GM21737 (cell line): ENCODE measurements around the gene SORCS2.

ENCODE experiments used
- ATAC-seq: cut with Tn5 transposase; IDR thresholded peaks from one replicate; pipeline ENCODE4 v1.9.1; 2021; ENCODE audit warnings: mild to moderate bottlenecking, moderate library complexity; ENCODE audit not compliant: unreplicated experiment

The SORCS2 gene

GRCh38 chr4:7638489-7638888 lies 446.2 kb downstream of the SORCS2 start:
- ATAC-seq = no peak

GRCh38 chr4:7638984-7639789 lies 446.8 kb downstream of the SORCS2 start:
- no peak for ATAC-seq

- no peak for ATAC-seq
These were observed 447.8 kb downstream of the SORCS2 start for GRCh38 chr4:7640136-7640535.

GRCh38 chr4:7641712-7642111 lies 449.4 kb downstream of the SORCS2 start:
- no peak for ATAC-seq

- ATAC-seq = no peak
These were observed 450.6 kb downstream of the SORCS2 start for GRCh38 chr4:7642741-7643458.

GRCh38 chr4:7645158-7645557 lies 452.8 kb downstream of the SORCS2 start:
- no peak for ATAC-seq

- ATAC-seq = no peak
These were observed 453.6 kb downstream of the SORCS2 start for GRCh38 chr4:7645956-7646355.

- ATAC-seq = no peak
These were observed 454.2 kb downstream of the SORCS2 start for GRCh38 chr4:7646384-7647061.

- ATAC-seq = no peak
These were observed 454.8 kb downstream of the SORCS2 start for GRCh38 chr4:7647186-7647585.

- ATAC-seq = no peak
These were observed 455.5 kb downstream of the SORCS2 start for GRCh38 chr4:7647600-7648543.

GRCh38 chr4:7648544-7649395 lies 456.4 kb downstream of the SORCS2 start:
- ATAC-seq = no peak

GRCh38 chr4:7649411-7649740 lies 457.0 kb downstream of the SORCS2 start:
- no peak for ATAC-seq

- ATAC-seq = no peak
These were observed 457.6 kb downstream of the SORCS2 start for GRCh38 chr4:7649741-7650531.

GRCh38 chr4:7650606-7651385 lies 458.5 kb downstream of the SORCS2 start:
- ATAC-seq = no peak

GRCh38 chr4:7651461-7651921 lies 459.2 kb downstream of the SORCS2 start:
- ATAC-seq = no peak

- ATAC-seq = no peak
These were observed 459.7 kb downstream of the SORCS2 start for GRCh38 chr4:7652006-7652405.

- no peak for ATAC-seq
These were observed 460.1 kb downstream of the SORCS2 start for GRCh38 chr4:7652451-7652881.

GRCh38 chr4:7652906-7653305 lies 460.6 kb downstream of the SORCS2 start:
- ATAC-seq = no peak
